GM19043 (cell line): ENCODE data around the gene SERGEF.

Experiments
- ATAC-seq: cut with Tn5 transposase; IDR thresholded peaks from one replicate; pipeline ENCODE4 v1.9.1; 2021; ENCODE audit warnings: low read depth; ENCODE audit not compliant: unreplicated experiment

Gene SERGEF

DNA sequence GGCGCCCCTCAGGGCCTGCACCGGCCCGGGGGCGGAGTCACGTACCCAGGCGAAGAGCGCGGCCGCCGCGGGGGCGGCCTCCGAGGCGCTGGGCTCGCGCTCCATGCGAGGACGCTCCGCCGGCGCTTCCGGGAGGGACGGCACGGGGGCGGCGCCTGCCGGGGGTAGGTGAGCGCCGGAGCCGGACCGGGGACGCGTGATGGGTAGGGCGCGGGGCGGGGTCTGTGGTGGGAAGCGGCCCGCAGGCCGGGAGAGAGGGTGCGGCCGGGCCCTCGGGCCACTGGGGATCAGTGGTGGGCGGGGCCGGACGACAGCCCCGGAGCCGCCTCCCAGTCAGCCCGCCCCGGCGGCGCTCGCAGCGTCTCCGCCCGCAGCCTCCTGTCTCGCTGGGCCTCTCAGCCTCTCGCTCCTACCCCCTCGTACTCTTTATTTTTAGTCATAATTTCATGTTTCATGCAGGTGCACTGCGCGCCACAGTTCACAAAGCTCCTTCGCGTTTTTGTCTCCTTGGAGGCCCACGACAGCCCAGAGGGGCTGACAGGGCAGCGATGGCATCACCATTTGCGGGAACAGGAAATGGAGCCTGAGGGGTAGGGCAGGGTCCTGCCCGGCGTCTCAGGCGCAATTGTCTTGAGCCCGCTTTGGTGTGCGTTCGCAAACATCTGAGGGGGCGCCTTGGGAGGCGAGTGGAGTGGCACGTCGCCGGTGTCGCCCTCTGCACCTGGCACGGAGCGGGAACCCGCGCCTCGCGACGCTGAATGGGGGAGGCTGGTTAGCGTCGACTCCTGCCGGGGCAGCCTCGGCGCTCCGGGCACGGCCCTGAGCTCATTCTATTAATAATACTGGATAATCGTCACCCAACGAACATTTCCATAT, at the start of gene SERGEF:
Gene SERGEF (minus strand): TSS at position 142 of the 876 bp plus-strand sequence. CDS start 37 bp downstream, at position 105.
- peak; percentile 92 for ATAC-seq

DNA sequence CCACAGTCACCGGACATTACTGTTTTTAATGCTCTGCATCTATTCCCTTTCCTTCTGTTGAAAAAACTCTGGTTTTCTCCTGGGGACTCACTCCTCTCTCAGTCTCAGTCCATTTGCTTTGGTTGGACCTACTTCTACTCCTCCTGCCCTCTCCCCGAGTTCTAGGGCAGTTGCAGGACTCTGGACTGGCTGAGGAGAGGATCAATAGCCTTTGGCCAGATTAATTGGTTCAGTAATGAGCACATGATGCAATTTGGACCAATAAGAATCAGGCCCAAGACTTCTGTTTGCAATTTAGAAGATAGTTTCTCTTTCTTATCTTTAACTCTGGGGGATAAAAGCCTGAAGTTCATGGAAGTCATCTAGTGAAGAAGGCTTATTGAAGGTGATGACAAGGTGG, 48.5 kb upstream of the SERGEF start:
- no peak for ATAC-seq

DNA sequence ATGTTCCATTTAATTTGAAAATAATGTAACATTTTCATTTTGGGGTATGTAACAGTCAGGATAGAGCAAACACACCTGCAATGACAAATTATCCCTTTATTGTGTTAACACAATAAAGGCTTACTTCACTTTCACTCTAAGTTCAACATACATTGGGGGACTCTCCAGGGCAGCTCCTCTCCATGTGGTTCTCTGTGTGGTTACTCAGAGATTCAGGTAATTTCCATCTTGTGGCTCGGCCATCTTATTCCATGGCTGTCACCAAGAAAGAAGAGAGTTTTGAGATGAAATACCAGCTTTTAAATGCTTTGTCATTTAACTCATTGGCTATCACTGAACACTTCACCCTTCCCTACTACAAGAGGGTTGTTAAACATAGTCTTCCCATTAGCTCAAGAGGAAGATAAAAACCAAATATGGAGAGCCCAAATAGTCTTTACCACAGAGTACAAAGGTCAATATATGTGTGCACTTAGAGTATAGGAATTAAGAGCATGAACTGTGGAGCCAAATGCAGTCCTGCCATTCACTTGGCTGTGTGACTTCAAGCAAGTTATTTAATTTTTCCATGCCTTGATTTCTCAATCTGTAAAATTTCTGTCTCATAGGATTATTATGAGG, 43.8 kb upstream of the SERGEF start:
- ATAC-seq = no peak

DNA sequence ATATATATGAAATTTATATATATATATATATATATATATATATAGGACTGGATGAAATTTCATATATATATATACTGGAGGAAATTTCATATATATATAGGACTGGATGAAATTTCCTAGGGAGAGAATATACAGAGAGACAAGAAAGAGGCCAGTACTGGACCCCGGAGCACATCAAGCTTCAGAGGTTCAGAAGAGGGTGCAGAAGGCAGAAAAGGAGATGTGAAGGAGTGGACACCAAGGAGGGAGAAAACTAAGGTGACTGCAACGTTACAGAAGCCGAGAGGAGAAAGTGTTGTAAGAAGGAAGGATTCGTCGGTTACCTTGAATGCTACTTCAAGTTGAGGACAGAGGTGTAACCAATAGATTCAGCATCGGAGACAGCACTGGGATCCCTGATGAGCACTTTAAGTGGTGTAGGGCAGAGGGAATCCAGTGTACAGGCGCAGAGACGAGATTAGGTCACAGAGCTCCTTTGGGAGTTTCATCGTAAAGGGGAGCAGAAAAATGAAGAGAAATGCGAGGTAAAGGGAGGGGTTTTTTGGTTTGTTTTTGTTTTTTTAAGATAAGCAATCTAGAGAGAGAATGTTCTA, 41.8 kb upstream of the SERGEF start:
- no peak for ATAC-seq

DNA sequence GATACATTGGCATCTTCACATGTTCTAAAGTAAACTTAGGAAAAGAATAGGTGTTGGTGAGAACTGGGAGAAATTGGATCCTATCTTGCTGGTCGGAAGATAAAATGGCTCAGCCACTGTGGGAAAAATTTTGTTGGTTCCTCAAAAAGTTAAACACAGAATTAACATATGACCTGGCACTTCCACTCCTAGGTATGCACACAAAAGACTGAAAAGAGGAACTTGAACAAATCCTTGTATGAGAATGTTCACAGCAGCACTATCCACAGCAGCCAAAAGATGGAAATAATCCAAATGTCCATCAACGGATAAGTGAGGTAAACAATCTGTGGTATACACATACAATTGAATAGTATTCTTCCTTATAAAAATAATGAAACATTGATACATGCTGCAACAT, 38.0 kb upstream of the SERGEF start:
- no peak for ATAC-seq

DNA sequence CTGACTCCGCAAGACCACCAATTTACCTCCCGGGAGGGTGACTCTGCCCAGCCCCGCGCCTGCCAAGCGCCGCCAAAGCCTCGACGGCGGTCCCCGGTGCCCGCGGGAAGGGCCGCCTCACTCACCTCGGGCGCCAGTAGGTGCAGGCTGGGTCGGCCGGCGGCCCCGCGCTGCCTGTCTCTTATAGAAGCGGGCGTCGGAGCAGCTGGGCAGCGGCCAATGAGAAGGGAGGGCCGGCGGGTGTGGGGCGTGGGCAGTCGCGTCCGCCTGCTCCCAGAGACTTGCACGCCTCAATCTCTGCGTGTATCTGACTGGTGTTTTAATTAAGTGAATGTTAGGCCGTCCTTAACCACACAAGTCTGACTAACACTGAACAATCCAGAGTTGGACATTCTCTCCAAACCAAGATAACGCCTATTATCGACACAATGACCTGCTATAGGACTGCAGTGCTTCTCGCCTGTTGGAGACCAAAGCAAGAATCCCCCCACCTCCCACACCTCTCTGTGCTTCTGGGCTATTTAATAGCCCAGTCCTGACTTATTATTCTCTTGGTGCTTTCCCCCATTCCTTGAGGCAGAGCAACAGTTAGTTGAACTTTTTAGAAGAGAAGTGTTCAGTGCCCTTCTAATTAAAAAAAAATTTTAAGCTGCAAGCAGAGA, 33.4 kb upstream of the SERGEF start, which contains the start of gene TPH1:
Gene TPH1 (minus strand): TSS at position 154 of the 662 bp plus-strand sequence. CDS start 5,507 bp downstream, outside the sequence.
- no peak for ATAC-seq

DNA sequence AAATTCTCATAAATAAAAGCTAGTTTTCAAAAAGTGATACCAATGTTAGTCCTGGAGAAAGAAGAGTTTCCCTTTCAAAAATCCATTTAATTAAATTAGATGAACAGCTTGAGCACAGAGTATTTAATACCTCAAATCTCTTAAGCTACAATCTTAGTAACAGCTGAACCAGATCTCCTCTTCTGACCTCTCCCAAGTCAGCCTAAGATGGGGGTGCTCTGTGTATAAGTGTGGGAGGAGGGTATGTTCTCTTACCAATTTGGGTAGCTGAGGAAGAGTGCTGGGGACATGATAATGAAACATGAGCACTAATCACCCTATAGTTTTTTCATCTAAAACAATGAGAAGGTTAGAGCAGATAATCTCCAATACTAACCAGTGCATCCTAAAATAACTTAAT, 23.6 kb upstream of the SERGEF start:
- ATAC-seq = no peak

DNA sequence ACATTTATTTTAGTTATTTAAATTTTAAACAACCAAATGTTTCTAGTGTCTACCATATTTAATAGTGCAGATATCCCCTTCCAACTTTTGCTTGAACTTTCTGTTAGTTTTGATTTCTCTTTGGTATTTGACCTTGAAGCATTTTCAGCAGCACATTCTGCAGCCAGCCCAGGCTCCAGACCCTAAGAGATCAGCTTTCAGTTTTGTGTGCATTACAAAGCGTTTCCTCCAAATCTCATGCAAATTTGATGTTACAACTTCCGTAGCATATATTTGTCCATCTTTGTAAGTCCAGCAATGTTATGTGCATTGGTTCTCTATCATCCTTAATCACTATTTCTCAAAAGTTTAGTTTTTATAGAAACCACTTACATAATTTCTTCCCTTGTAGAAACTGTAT, 14.6 kb upstream of the SERGEF start:
- no peak for ATAC-seq

DNA sequence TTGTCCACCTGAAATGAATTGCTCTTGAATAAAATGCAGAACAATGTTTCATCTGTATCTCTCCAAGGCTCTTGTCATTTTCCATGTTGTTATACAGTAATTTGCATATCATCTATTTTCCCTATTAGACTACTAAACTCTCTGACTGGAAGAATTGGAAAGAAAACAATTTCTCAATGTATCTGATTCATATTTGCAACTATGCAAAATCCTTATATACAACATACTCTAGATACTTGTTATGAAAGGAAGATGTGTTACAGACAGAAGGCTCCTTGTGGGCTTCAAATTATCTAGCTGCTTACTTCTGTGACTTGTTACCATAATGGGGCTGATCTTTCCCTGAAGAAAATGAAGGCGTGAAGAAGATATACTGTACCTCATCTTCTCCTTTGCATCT, 9.6 kb upstream of the SERGEF start:
- ATAC-seq = no peak

DNA sequence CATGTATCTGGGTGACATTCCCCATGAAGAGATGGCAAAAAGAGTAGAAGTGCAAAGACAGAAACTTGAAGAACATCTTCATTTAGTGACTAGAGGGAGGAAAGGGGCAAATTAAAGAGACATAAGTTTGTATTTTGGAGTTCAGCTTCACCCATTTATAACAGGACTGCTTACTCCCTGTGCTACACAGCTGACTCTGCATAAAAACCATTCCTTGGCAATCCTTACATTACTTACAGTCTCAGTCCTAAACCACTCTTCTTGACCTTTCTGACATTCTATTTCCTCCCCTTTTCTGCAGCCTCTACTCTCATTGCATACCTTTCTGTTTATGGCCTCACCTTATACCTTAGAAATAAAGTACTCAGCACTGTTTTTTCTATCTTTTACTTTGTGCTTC, 6.8 kb upstream of the SERGEF start:
- ATAC-seq = no peak

DNA sequence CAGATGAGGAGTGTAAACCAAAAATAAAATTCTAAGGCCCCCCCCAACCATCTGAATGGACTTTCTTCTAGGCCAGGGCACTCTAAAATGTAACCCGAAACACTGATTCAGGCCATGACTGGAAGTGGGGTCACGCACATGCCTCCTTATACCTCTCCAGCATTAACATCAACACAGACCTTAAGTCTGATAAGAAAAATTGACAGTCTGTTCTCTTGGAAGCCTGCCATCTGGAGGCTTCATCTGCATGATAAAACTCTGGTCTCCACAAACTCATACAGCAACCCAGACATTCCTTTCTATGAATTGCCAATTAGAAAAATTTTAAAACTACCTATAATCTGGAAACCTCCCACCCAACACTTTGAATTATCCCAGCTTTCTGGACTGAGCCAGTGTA, 3.9 kb upstream of the SERGEF start:
- no peak for ATAC-seq

DNA sequence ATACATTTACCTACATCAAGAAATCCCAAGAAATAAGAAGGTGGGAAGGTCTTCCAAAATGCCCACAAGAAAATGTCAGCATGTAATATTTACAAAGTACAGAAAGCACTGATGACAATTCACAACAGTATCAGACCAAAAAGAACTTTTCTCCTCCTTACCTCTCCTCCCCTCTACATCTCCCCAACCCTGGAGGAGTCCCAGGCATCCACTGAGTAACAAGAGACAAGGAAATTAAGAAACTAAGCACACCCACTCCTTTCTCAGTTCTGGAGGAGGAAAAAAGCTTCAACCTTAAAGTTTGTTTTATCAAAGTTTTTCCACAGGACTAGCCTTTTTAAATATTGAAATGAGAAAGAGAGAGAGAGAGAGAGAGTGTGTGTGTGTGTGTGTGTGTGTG, 2.0 kb upstream of the SERGEF start:
- ATAC-seq = no peak

DNA sequence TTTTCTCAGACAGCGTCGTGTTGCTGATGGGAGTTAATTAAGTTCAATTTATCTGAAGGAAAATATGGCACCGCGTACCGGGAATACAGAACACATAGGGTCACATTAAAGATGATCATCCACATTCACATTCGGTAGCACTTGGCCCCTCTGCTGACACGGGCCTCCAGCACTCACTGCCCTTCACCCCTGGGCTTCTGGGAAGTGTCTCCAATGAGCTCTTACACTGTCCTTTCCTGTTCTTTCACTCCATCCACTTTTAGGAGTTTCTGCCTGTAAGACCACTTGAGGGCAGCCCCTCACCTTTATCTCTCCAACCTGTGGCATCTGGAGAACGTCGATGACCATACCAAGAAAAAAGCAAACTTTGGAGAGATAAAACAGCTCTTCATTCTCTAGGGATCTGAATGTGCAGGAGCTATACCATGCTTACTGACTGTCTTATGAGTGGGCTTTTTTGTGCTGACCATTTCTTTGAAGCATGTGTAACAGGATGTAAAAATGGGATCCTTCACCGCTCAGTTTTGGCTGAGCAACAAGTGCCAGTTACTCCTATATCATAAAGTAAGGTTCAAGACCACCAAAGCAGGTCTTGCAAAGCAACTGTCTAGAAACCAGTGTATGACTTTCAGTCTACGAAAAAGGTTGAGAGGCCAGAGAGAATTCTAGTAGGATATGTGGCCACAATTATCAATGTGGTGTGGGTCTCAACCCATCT, 1.1 kb upstream of the SERGEF start:
- no peak for ATAC-seq

DNA sequence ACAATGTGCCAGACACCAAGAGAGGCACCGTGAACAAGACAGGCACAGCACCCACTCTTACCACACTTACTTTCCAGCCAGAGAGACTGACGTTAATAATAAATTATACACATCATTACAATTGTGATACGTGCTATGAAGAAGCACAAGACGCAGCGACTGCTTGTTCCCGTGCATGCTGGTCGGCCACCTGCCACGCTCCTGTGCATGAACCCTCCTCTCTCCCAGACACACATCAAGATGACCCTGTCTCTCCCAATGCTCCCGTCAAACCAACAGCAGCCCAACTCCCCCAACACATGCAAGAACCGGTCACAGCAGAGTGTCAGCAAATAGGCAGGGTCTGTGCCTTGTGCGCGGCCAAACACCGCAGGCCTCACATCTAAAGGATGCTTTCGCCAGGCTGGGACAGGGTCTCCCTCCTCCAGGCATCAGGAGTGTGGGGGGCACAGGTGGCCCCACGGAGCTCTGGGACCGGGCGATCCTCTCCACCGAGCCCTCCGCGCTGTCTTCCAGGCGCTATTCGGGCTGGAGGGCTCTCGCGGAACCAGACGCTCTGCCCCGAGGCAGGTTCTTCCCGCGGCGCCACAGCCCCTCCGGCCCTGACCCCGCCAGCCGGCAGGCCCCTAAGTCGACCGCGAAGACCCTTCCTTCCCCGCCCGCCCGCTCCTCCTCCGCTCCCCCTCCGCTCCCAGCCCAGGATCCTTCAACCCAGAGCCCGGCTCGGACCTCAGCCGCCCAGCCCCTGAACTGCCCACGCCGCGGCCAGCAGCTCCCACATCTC, 533 bp downstream of the SERGEF start:
- peak; percentile 1 for ATAC-seq

DNA sequence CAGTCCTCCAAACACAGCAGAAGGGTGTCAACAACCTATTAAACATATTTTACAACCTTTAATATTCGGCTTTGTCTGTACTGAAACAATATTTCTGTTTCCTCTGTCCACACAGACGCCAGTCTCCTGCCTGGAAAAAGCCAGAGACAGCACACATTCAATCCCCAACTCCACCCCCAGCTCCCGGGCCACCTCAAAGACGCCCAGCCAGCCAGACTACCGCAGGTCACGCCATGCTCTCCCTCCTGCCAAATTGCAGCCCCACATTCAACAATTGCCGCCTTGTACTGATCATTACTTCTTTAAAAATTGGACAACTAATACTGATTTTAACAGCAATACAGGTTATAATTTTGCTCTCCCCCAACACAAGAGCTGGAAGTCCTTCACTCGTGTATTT, 1.2 kb downstream of the SERGEF start:
- no peak for ATAC-seq

DNA sequence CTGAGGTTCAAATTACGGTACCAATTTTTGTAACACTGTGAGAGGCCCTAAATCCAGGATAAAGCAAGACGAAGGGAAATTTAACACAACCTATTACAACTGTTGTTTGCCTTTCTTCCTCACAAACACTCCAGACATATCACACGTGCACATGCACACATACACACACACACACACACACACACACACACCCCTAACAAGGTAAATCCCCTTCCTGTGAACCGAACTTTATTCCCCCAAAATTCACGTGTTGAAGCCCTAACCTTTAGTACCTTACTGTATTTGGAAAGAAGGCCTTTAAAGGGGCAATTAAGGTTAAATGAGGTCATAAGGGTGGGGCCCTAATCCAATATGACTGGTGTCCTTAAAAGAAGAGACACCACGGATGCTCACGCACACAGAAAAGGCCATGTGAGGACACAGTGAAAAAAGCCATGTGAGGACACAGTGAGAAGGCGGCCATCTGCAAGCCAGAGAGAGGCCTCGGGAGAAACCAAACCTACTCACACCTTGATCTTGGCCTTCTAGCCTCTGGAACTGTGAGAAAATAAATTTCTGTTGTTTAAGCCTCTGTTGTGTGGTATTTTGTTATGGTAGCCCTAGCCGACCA, 1.8 kb downstream of the SERGEF start:
- no peak for ATAC-seq

DNA sequence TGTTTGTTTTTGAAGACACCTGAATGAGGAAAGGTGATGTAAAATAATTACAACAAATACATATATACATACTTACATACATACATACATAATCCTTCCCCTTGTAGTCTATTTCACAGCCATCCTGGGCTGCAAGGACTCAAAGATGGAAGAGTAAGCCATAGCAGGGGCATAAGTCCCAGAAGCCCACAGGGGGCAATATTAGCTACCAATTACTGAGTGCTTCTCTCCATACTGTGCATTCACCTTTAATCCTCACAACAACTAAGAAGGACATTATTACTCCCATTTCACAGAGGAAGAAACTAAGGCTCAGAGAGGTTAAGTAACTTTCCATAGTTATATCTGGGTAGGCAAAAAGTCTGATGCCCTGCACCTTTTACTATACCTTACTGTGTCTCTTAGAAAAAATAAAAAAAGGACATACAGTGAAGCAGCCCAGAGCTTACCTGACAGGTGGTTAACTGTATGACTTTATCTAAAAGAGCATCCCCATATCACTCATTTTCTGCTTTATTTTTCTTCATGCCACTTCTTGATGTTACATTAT, 2.7 kb downstream of the SERGEF start:
- ATAC-seq = no peak

DNA sequence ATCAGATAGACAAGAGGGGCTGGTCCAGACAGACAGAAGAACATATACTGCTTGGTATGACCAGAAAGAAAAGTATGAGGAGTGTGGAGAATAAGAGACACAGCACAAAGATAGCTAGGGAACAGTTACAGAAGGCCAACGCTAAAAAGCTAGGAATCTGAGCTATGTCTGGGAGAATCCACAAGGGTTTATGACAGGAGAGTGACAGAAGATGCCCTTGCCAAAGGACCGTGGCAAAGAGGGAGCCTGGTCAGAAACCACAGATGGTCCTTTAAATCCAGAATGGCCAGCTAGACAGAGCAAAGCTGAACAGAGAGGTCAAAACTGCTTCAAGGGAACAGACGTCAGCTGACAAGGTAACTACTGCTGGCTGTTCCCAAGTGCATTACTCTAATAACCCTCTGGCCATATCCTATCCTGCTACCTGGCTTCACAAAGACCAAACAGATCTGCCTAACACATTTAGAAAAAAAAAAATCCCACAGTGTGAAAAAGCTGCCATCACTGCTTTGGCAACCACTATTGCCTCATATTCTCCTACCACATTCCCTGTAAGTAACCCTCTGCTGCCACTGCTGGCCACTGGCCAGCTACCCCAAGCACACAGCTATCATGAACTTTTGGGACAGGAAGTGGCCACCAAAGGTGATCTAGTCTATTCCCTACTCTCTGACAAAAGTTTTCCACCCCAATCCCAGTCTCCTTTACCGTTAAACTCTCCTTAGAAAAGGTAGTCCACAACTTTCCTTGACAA, 7.3 kb downstream of the SERGEF start:
- ATAC-seq = no peak
